HAP-1 (cell line): Measurements from ENCODE around the gene TEX264.
"Not testable (repeated sequence)": the region's sequence is repeated elsewhere in the genome, so short reads cannot be mapped to it uniquely, and the experiment has no call there.

Experiments
- DNase-seq, 2 experiments: peaks; one replicate each; pipeline ENCODE4 v3.0.0-alpha.2; 2016 to 2020; ENCODE audit warnings: low spot score in 2 of 2
- H3K27me3 ChIP-seq: fragments of 250-450 bp; sonication (Bioruptor Pico); 2 replicates; pipeline ENCODE4 v1.5.1; 2020; ENCODE audit warnings: low read depth, mild to moderate bottlenecking, moderate library complexity
- H3K36me3 ChIP-seq: fragments of 250-450 bp; sonication (Bioruptor Pico); replicated peaks from 2 replicates; pipeline ENCODE4 v1.5.1; 2020; ENCODE audit warnings: mild to moderate bottlenecking
- H3K4me1 ChIP-seq: fragments of 250-450 bp; sonication (Bioruptor Pico); 2 replicates; pipeline ENCODE4 v1.5.1; 2020; ENCODE audit warnings: mild to moderate bottlenecking
- H3K4me3 ChIP-seq: fragments of 250-450 bp; sonication (Bioruptor Pico); 2 replicates; pipeline ENCODE4 v1.5.1; 2020; ENCODE audit warnings: mild to moderate bottlenecking, moderate library complexity
- H3K9me3 ChIP-seq: fragments of 250-450 bp; sonication (Bioruptor Pico); 2 replicates; pipeline ENCODE4 v1.5.1; 2020; ENCODE audit warnings: mild to moderate bottlenecking, moderate library complexity
- in situ Hi-C: fragments of 300-500 bp; cut with MboI; formaldehyde crosslinking; loops from 3 replicates; pipeline ENCODE4 v1.14.3; 2020; ENCODE audit warnings: low sequenced_read_pairs, inconsistent platforms, mixed read lengths

TEX264 gene

DNA sequence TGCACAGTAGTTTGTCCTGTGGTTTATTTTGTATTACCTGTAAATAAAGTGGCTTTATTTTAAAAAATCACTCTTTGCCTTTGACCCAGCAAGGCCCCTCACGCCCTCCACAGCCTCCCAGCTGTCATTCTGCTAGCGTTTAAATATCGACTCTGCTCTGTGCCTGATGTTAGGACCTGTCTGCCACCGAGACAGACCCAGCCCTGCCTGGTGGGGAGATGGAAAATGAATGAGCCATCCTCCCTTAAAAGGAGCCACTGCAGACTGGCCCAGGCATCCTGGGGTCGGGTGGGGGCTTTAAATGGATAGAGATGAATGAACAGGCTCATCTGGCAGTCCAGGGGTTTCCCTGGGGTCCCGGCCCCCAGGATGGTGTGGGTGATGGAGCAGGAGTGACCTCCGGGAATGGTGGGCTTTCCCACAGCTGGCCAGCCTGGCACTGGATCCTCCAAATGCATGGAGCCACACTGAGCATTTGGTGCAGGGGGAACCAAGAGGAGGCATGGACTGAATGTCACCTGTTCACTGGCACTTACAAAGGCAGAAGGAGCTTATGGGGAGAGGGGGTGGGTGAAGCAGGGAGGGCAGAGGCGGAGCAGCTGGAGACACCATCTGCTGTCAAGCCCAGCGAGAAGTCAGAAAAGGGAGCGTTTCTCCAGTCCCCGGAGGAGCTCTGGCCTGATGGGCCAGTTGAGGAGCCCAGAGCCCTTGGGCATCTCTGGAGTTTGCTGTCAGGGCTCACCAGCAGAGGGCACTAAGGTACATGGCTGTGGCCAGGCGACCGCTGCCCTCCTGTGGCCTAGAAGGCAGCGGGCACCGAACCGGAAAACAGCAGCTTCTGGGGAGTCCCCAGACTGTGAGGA, 47.7 kb downstream of the TEX264 start:
- in situ Hi-C loops: no loop called here
- Histone ChIP-seq H3K4me1 (no peaks in the 10 kb centered on the region), H3K27me3 (no peaks in the 10 kb centered on the region), H3K4me3 (no peak overlapping the region), H3K36me3 (no peaks in the 10 kb centered on the region), H3K9me3 (no peaks in the 10 kb centered on the region)
- peak; percentile 28 to 79 for DNase-seq

DNA sequence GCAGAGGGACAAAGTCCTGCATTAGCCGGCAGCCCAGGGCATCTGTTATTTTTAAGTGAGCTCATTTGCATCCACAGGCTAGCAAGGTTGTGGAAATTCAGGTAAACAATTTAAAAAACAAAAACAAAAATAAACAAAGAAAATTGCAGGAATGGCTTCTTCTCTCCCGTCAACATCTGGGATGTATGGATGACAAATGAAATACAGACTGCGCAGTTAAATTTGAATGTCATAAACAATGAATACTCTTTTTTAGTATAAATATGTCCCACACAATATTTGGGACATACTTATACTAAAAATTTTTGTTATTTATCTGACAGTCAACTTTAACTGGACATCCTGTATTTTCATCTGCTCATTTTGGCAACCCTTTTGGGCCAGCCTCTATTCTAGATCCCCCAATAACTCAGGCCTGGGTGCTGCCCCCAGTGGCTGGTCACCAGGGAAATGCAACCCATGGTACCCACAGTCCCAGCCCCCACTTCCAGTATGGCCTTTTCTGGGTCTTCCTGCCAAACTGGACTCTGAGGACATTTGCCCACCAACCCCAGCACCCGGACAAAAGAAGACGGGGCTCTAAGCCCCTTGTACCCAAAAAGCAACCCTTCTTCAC, 48.5 kb downstream of the TEX264 start:
- H3K36me3 ChIP-seq: no peaks in the 10 kb centered on the region
- H3K4me3 ChIP-seq: no peak overlapping the region
- in situ Hi-C loops: no loop called here
- no peak for DNase-seq
- no peaks in the 10 kb centered on the region for H3K27me3 ChIP-seq
- no peaks in the 10 kb centered on the region for H3K4me1 ChIP-seq
- H3K9me3 ChIP-seq: no peaks in the 10 kb centered on the region

DNA sequence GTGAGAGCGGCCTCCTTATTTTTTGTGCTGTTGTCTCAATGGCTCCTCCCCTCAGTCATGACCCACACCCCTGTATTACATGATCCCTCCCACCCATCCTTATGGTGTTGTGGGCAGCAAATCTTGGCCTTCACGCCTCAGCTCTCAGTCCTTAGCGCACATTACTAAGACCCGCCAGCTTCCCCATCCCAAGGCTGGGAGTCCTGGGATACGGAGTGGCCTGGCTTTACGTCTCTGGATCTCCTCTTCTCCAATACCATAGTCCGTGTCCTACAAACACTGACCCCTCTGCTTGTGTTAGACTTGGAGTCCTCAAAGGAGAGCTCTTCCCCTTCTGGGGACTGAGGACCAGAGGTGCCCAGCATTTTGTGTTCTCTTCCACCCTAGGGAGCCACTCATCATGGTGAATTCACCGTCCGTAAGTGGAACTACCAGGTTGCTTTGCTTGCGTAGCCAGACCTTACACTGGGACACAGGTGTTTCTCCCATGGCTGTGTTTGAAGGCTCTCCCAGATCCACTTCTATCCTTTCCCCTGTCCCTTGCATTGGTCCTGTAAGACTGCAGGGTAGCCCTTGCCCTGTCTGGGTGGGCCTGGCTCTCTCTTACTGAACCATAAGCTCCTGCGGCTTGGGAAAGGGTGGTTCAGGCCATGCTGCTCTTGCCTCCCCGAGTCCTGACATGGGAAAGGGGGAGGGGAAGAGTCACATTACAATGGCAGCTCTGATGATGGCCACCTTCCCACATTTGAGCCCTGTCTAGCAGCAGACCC, 49.4 kb downstream of the TEX264 start:
- no peaks in the 10 kb centered on the region for H3K4me1 ChIP-seq
- H3K4me3 ChIP-seq: no peak overlapping the region
- no peaks in the 10 kb centered on the region for H3K9me3 ChIP-seq
- in situ Hi-C loops: no loop called here
- no peaks in the 10 kb centered on the region for H3K27me3 ChIP-seq
- DNase-seq: no peak
- no peaks in the 10 kb centered on the region for H3K36me3 ChIP-seq

DNA sequence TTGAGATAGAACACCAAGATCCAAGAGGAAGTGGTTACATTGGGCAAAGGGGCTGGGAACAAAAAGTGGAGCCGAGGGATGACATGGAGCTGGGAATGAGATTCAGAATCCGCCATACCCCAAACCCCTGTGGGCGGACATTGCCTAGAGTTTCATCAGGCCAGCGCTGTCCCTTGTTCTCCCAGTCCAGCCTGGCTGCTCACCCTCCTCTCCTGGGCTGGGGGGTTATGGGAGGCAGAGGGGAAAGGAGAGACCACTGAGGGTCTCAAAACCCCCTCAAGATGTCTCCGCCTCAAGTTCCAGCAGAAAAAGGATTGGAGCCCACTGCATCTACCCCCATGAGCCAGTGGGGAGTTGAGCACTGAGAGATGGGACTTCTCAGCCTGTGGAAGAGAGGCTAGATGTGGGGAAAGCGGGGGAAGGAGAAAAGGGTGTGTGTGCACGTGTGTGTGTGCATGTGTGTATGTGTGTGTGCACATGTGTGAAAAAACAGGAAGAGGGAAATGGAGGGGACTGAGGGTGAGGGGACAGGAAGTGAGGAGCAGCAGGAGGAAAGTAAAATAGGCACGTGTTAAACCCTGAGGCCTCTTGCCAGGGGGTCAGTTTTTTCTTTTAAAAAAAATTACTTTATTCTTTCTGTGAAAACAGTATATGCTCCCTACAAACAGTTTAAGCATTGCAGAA, 50.2 kb downstream of the TEX264 start:
- DNase-seq: no peak
- in situ Hi-C loops: no loop called here
- Histone ChIP-seq H3K4me1 (no peaks in the 10 kb centered on the region), H3K27me3 (no peaks in the 10 kb centered on the region), H3K36me3 (no peaks in the 10 kb centered on the region), H3K9me3 (no peaks in the 10 kb centered on the region), H3K4me3 (no peak overlapping the region)

DNA sequence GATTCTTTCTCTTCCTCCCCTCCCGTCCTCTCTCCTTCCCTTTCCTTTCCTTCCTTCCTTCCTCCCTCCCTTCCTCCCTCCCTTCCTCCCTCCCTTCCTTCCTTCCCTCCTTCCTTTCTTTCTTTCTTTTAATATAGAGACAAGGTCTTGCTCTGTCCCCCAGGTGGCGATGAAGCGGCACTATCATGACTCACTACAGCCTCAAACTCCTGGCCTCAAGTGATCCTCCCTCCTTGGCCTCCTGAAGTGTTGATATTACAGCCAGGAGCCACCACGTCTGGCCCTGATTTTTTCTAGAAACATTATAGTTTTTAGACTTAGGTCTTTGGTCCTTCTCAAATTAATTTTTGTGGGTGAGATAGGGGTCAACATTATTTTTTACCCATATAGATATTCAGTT, 51.3 kb downstream of the TEX264 start:
- Histone ChIP-seq H3K27me3 (no peaks in the 10 kb centered on the region), H3K36me3 (no peaks in the 10 kb centered on the region), H3K4me1 (no peaks in the 10 kb centered on the region), H3K9me3 (no peaks in the 10 kb centered on the region), H3K4me3 (no peak overlapping the region)
- in situ Hi-C loops: no loop called here
- no peak for DNase-seq

DNA sequence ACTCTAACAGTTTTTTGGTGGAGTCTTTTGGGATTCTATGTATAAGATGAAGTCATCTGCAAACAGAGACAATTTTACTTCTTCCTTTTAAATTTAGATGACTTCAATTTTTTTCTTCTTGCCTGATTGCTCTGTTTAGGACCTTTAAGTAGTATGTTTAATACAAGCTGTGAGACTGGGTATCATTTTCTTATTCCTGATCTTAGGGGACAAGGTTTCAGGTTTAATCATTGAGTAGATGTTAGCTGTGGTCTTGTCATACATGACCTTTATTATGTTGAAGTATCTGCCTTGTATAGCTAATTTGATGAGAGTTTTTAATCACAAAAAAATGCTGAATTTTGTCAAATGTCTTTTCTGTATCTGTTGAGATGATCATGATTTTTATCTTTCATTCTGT, 56.4 kb downstream of the TEX264 start:
- in situ Hi-C loops: no loop called here

DNA sequence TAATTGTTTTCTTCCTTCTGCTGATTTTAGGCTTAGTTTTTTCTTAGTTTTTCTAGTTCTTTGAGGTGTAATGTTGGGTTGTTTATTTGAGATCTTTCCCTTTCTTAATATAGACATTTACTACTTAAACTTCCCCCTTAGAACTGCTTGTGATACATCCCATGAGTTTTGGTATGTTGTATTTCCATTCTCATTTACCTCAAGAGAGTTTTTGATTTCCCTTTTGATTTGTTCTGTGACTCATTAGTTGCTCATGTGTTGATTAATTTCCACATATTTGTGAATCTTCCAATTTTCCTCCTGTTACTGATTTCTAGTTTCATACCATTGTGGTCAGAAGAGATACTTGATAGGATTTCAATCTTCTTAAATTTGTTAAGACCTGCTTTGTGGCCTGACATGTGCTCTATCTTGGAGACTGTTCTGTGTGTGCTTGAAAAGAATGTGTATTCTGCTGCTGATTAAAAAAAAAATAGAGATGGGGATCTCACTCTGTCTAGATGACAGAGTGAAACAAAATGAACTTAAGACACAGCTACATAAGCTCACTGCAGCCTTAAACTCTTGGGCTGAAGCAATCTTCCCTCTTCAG, 58.1 kb downstream of the TEX264 start:
- no peaks in the 10 kb centered on the region for H3K36me3 ChIP-seq
- H3K9me3 ChIP-seq: no peaks in the 10 kb centered on the region
- H3K4me3 ChIP-seq: no peak overlapping the region
- DNase-seq: no peak
- H3K27me3 ChIP-seq: 0 out of 2 replicates have a peak, but pooled peaks cover 3% of the 10 kb centered on the region
- no peaks in the 10 kb centered on the region for H3K4me1 ChIP-seq
- in situ Hi-C loops: no loop called here

More for the DNA sequence above, 56.4 kb downstream of the TEX264 start:
- H3K27me3 ChIP-seq: no peaks in the 10 kb centered on the region
- H3K9me3 ChIP-seq: no peaks in the 10 kb centered on the region
- no peaks in the 10 kb centered on the region for H3K4me1 ChIP-seq
- H3K36me3 ChIP-seq: no peaks in the 10 kb centered on the region
- DNase-seq: no peak
- H3K4me3 ChIP-seq: no peak overlapping the region

DNA sequence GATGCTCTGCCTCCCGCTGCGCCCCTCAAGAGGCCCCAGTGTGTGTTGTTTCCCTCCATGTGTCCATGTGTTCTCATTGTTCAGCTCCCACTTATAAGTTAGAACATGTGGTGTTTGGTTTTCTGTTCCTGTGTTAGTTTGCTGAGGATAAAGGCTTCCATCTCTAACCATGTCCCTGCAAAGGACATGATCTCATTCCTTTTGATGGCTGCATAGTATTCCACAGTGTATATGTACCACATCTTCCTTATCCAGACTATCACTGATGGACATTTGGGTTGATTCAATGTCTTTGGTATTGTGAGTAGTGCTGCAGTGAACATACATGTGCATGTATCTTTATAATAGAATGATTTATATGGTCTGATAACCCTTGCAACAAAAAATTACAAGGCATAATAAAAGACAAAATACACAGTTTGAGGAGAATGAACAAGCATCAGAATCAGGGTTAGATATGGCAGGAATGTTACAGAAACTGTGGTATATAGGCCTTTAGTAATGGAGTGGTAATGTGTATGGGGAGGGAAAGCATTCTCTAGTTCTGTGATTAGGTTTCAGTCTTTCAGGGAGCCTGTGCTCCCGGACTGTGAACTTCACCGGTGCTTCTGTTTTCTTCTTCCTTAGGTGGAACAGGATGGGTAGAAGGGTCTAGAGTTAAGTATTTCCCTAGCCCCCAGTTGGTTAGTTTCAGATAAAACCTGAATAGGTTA, 63.0 kb downstream of the TEX264 start:
- no peak for DNase-seq
- in situ Hi-C loops: no loop called here
- Histone ChIP-seq H3K27me3 (peaks cover 7% of the 10 kb centered on the region; the same call in 1 of the 2 replicates), H3K9me3 (no peaks in the 10 kb centered on the region), H3K4me1 (no peaks in the 10 kb centered on the region), H3K36me3 (no peaks in the 10 kb centered on the region), H3K4me3 (no peak overlapping the region)

DNA sequence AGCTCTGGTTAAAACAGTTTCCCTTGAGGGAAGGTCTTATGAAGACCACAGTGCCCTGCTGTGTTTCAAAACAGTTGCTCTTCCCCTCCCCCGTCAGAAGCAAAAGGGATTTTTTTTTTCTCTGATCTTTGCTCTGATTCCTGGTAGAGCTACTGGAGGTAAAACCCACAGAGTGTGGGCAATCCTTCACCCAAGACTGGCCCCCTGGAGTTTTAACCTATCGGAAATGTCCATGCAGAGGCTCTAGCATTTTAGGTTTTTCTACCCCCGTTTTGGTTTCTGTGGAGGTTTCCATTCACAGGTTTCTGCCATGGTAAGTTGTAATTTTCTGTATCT, 63.5 kb downstream of the TEX264 start:
- H3K36me3 ChIP-seq: no peaks in the 10 kb centered on the region
- in situ Hi-C loops: no loop called here
- no peaks in the 10 kb centered on the region for H3K4me1 ChIP-seq
- DNase-seq: no peak
- no peaks in the 10 kb centered on the region for H3K9me3 ChIP-seq
- H3K27me3 ChIP-seq: peaks cover 11% of the 10 kb centered on the region; the same call in 1 of the 2 replicates
- H3K4me3 ChIP-seq: no peak overlapping the region

DNA sequence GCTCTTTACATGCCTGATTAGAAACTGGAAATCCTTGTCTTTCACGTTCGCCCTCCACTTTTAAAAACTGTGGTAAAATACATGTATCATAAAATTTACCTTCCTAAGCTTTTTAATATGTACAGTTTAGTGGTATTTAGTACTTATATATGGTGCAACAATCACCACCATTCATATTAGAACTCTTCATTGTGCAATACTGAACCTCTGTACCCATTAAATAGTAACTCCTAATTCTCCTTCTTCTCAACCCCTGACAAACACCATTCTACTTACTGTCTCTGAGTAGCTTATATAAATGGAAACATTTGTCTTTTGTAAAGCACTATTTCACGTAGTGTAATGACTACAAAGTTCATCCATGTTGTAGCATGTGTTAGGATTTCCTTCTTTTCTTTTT, 64.0 kb downstream of the TEX264 start:
- in situ Hi-C loops: no loop called here
- Histone ChIP-seq H3K9me3 (no peaks in the 10 kb centered on the region), H3K27me3 (peaks cover 11% of the 10 kb centered on the region; the same call in 1 of the 2 replicates), H3K4me3 (no peak overlapping the region), H3K36me3 (no peaks in the 10 kb centered on the region), H3K4me1 (no peaks in the 10 kb centered on the region)
- DNase-seq: no peak

DNA sequence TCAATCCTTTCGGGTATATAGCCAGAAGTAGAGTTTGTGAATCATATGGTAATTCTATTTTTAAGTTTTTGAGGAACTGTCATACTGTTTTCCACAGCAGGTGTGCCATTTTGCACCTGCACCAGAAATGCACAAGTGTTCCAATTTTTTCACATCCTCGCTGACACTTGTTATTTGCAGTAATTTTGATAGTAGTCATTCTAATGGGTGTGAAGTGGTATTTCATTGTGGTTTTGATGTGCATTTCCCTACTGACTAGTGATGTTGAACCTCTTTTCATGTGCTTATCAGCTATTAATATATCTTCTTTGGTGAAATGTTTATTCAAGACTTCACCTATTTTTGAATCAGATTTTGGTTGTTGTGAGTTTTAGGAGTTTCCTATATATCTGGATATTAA, 64.9 kb downstream of the TEX264 start:
- in situ Hi-C loops: no loop called here

DNA sequence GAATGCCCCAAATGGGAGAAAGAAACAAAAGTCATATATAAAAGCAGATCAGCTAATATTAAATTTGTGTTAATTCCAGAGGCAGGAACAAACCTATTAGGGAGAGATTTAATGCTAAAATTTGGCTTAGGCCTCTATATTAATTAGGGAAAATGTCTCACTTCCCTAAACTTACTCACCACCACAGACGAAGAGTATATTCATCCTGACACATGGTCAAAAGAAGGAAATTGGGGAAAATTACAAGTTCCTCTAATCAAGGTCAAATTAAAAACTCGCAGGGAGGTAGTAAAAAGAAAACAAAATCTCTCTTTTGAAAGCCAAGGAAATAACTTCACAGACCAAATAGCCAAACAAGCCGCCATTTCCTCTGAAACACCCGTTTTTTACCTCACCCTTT, 68.1 kb downstream of the TEX264 start:
- Histone ChIP-seq H3K27me3 (peaks cover 8% of the 10 kb centered on the region; the same call in 1 of the 2 replicates), H3K4me3 (no peak overlapping the region), H3K4me1 (no peaks in the 10 kb centered on the region), H3K9me3 (no peaks in the 10 kb centered on the region), H3K36me3 (no peaks in the 10 kb centered on the region)
- in situ Hi-C loops: no loop called here
- DNase-seq: no peak

More for the DNA sequence above, 64.9 kb downstream of the TEX264 start:
- Histone ChIP-seq H3K27me3 (peaks cover 11% of the 10 kb centered on the region; the same call in 1 of the 2 replicates), H3K4me3 (no peak overlapping the region), H3K4me1 (no peaks in the 10 kb centered on the region), H3K36me3 (no peaks in the 10 kb centered on the region), H3K9me3 (no peaks in the 10 kb centered on the region)
- DNase-seq: no peak

DNA sequence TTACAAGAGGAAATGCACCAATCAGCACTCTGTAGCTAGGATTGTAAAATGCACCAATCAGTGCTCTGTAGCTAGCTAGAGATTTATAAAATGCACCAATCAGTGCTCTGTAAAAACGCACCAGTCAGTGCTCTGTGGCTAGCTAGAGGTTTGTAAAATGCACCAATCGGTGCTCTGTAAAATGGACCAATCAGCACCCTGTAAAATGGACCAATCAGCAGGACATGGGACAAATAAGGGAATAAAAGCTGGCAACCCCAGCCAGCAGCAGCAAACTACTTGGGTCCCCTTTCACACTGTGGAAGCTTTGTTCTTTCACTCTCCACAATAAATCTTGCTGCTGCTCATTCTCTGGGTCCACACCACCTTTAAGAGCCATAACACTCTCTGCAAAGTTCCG, 71.3 kb downstream of the TEX264 start:
- H3K9me3 ChIP-seq, H3K4me1 ChIP-seq, H3K36me3 ChIP-seq, DNase-seq, H3K4me3 ChIP-seq, in situ Hi-C loops, H3K27me3 ChIP-seq: not testable (repeated sequence)
